ENCODE data around the gene TEX2.
A peak's percentile ranks its signal among the peaks of the same experiment; 100 is the strongest.

TEX2 gene

DNA sequence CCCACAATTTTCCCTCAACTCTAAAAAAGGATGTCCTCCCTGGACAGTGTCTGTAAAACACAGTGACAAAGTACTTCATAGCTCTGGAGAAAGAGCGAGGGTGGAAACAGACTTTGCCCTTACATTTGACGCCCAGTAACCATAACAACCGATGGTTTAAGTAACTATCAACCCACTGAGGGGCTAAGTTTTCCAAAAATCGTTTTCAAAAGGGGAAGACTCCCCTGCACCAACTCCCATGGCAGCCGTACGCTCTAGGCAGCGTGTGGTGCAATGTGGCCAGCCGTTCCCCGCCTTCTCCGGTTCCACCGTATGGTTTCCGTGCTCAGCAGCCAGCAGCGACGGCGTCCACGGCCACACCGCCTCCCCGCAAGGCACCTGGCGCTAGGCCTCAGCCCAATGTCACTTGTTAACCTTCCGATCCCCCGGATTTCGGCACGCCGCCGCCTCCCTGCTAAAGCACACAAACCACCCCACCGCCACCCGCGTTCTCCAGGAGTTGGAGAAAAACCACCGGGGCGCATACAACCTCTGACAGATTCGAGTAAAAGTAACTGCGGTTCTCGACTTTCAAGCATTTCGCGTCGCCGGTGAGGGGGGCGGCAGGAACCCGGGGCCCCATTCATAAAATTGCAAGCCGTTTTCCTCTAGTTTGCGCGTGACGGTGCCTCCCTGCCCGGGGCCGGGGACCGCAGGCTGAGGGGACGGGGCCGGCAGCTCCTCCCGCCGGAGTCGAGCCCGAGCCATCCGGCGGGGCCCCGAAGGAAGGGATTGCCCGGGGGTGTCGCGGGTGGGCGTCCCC lies 661 bp downstream of the TEX2 start:
- Histone ChIP-seq H3K27ac (ENCODE audit: low read depth, low read length) (no peak overlapping the region), H3K79me2 (ENCODE audit: insufficient read depth, low read length) (0 out of 2 replicates have a peak, but pooled peaks cover 4% of the 10 kb centered on the region), H3K36me3 (ENCODE audit: low read length) (no peaks in the 10 kb centered on the region), H3F3A (ENCODE audit: insufficient read depth) (no peaks in the 10 kb centered on the region), H2AFZ (ENCODE audit: low read depth, low read length, severe bottlenecking) (peak overlapping the region; percentile 85), H3K9me2 (replicated peaks; ENCODE audit: insufficient read depth, low read length) (no peaks in the 10 kb centered on the region), H3K4me2 (ENCODE audit: low read depth, low read length, poor library complexity, severe bottlenecking) (peak overlapping the region; percentile 86), H4K20me1 (ENCODE audit: low read depth, low read length) (no peaks in the 10 kb centered on the region), H3K9me3 (ENCODE audit: insufficient read depth, low read length) (no peaks in the 10 kb centered on the region), H3K4me3 (ENCODE audit: insufficient read depth, low read length, poor library complexity, severe bottlenecking) (peak overlapping the region; percentile 92), H3K9ac (ENCODE audit: low read length) (peak overlapping the region; percentile 82), H3K27me3 (ENCODE audit: low read length) (no peaks in the 10 kb centered on the region)
- no peak for TF ChIP-seq EZH2phosphoT487 (conservative IDR thresholded peaks at IDR 0.05; ENCODE audit: low read length)
- TF ChIP-seq, protein P1, sequence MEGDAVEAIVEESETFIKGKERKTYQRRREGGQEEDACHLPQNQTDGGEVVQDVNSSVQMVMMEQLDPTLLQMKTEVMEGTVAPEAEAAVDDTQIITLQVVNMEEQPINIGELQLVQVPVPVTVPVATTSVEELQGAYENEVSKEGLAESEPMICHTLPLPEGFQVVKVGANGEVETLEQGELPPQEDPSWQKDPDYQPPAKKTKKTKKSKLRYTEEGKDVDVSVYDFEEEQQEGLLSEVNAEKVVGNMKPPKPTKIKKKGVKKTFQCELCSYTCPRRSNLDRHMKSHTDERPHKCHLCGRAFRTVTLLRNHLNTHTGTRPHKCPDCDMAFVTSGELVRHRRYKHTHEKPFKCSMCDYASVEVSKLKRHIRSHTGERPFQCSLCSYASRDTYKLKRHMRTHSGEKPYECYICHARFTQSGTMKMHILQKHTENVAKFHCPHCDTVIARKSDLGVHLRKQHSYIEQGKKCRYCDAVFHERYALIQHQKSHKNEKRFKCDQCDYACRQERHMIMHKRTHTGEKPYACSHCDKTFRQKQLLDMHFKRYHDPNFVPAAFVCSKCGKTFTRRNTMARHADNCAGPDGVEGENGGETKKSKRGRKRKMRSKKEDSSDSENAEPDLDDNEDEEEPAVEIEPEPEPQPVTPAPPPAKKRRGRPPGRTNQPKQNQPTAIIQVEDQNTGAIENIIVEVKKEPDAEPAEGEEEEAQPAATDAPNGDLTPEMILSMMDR (IDR thresholded peaks at IDR 0.05; ENCODE audit: insufficient read depth, low read length, poor library complexity, severe bottlenecking), result no peak

DNA sequence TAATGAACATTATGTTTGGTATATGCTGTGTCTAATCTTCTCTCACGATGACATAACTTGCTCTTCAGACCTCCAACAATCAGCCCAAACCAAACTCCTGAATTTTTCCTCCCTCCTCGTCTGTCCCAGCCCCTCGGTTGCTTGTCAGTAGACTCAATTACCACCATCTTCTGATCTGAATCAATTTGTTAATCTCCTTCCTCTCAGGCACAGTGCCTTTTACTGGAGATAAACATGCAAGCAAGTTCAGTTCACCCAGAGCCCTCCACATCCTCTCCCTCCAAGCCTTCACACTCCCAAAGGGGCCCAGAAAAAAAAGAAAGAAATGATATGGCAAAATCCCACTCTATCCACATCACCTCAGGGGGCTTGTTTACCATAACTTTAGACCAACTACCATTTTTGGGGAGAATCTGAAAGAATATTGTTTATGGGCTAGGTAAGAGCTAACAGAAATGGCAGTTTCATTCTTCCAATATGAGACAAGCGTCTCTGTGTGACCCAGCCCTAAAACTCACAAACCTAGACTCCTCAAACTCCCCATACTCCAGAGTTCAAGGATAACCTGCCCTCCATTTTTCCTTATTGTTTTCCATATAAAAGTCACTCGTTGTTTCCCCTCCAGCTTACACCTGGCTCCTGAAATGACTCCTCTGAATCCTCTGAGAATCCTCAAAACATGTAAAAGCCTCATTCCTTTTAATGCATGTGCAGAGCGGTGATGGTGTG lies 1.5 kb downstream of the TEX2 start:
- TF ChIP-seq, protein P1 (IDR thresholded peaks at IDR 0.05; ENCODE audit: insufficient read depth, low read length, poor library complexity, severe bottlenecking), result no peak
- TF ChIP-seq EZH2phosphoT487 (conservative IDR thresholded peaks at IDR 0.05; ENCODE audit: low read length), result no peak
- no peaks in the 10 kb centered on the region for H3K36me3 ChIP-seq (ENCODE audit: low read length)
- peak overlapping the region; percentile 82 for H3K9ac ChIP-seq (ENCODE audit: low read length)
- no peaks in the 10 kb centered on the region for H3K27me3 ChIP-seq (ENCODE audit: low read length)
- H3K4me2 ChIP-seq (ENCODE audit: low read depth, low read length, poor library complexity, severe bottlenecking), result peak overlapping the region; percentile 86
- no peaks in the 10 kb centered on the region for H3K9me3 ChIP-seq (ENCODE audit: insufficient read depth, low read length)
- 0 out of 2 replicates have a peak, but pooled peaks cover 1% of the 10 kb centered on the region for H4K20me1 ChIP-seq (ENCODE audit: low read depth, low read length)
- H3K79me2 ChIP-seq (ENCODE audit: insufficient read depth, low read length), result 0 out of 2 replicates have a peak, but pooled peaks cover 4% of the 10 kb centered on the region
- peak overlapping the region; percentile 92 for H3K4me3 ChIP-seq (ENCODE audit: insufficient read depth, low read length, poor library complexity, severe bottlenecking)
- no peaks in the 10 kb centered on the region for H3F3A ChIP-seq (ENCODE audit: insufficient read depth)
- H3K27ac ChIP-seq (ENCODE audit: low read depth, low read length), result no peak overlapping the region
- H2AFZ ChIP-seq (ENCODE audit: low read depth, low read length, severe bottlenecking), result peak overlapping the region; percentile 85
- no peaks in the 10 kb centered on the region for H3K9me2 ChIP-seq (replicated peaks; ENCODE audit: insufficient read depth, low read length)

DNA sequence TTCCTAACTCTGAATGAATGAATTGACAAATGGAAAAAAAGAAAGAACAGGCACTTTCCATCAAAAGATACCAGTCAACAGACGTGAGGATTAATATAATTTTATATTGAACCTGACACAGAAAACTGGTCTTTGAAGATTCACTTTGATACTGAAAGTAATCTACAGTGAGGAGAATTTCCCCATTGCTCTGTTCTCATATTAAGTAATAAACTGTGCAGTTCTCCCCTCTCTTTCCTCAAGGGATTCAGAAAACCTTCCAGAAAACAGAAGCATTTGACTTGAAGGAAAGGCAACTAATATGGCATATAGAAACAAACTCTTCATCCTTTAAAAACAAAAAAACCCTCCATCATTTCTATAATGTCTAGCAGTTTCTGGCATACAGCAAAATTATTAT lies 2.2 kb downstream of the TEX2 start:
- no peak overlapping the region for H3K9ac ChIP-seq (ENCODE audit: low read length)
- H3K27me3 ChIP-seq (ENCODE audit: low read length), result no peaks in the 10 kb centered on the region
- H3K79me2 ChIP-seq (ENCODE audit: insufficient read depth, low read length), result 0 out of 2 replicates have a peak, but pooled peaks cover 4% of the 10 kb centered on the region
- no peaks in the 10 kb centered on the region for H3F3A ChIP-seq (ENCODE audit: insufficient read depth)
- no peaks in the 10 kb centered on the region for H3K9me3 ChIP-seq (ENCODE audit: insufficient read depth, low read length)
- H2AFZ ChIP-seq (ENCODE audit: low read depth, low read length, severe bottlenecking), result no peak overlapping the region
- H3K27ac ChIP-seq (ENCODE audit: low read depth, low read length), result no peak overlapping the region
- H4K20me1 ChIP-seq (ENCODE audit: low read depth, low read length), result 0 out of 2 replicates have a peak, but pooled peaks cover 4% of the 10 kb centered on the region
- no peak for TF ChIP-seq EZH2phosphoT487 (conservative IDR thresholded peaks at IDR 0.05; ENCODE audit: low read length)
- TF ChIP-seq, protein P1 (IDR thresholded peaks at IDR 0.05; ENCODE audit: insufficient read depth, low read length, poor library complexity, severe bottlenecking), result no peak
- H3K36me3 ChIP-seq (ENCODE audit: low read length), result no peaks in the 10 kb centered on the region
- no peaks in the 10 kb centered on the region for H3K9me2 ChIP-seq (replicated peaks; ENCODE audit: insufficient read depth, low read length)
- no peak overlapping the region for H3K4me3 ChIP-seq (ENCODE audit: insufficient read depth, low read length, poor library complexity, severe bottlenecking)
- no peak overlapping the region for H3K4me2 ChIP-seq (ENCODE audit: low read depth, low read length, poor library complexity, severe bottlenecking)

Data from SU-DHL-6 (cell line).